ENCODE results near the gene PHACTR3.

The PHACTR3 gene

GRCh38 chr20:59583428-59584277 lies 20.7 kb upstream of the PHACTR3 start:
- no peak for DNase-seq (ENCODE audit: extremely low read depth, low read depth)
- H3K4me3 ChIP-seq (replicated peaks; ENCODE audit: low read depth, low read length) = no peak overlapping the region
- no peak for TF ChIP-seq CTCF (IDR thresholded peaks at IDR 0.05; ENCODE audit: low read depth, low read length, missing control alignments)

DNA sequence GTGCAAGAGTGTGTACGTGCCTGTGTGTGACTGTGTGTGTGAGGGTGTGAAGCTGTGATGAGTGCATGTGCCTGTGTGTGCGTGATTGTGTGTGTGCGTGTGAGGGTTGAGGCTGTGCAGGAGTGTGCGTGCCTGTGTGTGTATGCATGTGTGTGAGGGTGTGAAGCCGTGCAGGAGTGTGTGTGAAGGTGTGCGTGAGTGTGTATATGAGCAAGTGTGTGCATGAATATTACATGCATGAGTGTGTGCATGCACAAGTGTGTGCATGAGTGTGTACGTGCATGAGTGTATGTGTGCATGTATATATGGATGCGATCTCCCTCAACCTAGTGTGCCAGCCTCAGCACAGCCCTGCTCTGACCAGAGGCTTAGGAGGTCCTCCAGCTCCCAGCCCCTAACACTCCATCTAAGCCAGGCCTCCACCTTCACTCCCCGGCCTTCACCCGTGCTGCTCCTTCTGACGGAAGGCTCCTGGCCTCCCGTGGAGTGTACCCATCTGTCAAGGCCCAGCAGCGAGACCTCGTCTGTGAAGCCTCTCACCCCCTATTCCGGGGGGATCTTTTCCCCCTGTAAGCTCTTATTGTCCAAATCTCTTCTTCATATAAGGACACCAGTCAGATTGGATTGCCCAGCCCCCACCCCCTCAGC lies 19.9 kb upstream of the PHACTR3 start:
- no peak for TF ChIP-seq CTCF (IDR thresholded peaks at IDR 0.05; ENCODE audit: low read depth, low read length, missing control alignments)
- no peak overlapping the region for H3K4me3 ChIP-seq (replicated peaks; ENCODE audit: low read depth, low read length)
- no peak for DNase-seq (ENCODE audit: extremely low read depth, low read depth)

DNA sequence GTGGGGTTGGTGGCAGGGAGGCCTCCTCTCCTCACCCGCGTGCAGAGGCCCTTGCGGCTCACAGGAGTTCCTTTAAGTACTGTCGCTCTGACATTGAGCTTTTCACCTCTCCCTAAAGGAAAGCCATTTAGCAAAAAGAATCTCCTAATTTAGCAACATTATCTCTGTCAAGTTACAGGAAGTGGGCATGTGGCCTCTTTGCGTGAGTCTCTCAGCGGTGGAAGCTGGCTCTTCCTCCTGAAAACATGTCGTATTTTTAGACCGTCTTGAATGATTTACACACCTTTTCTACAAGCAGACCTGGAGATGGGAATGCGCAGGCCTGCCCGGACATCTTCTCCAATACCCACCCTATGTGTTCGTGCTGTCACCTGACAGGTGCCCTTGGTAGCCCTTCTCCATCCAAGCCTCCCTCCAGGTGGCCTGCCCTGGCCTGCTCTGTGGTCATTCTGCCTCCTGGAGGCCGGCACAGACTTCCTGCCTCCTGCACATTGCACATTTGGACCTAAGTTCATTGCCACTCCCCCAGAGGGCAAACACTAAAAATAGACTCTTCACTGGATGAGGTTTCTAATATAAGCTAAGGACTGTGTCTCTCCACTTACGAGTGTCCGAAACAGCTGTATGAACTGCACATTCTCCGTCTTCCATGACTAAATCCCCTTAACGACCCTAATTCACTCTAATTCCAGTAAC lies 18.5 kb upstream of the PHACTR3 start:
- no peak for DNase-seq (ENCODE audit: extremely low read depth, low read depth)
- no peak for TF ChIP-seq CTCF (IDR thresholded peaks at IDR 0.05; ENCODE audit: low read depth, low read length, missing control alignments)
- no peak overlapping the region for H3K4me3 ChIP-seq (replicated peaks; ENCODE audit: low read depth, low read length)

- no peak for TF ChIP-seq CTCF (IDR thresholded peaks at IDR 0.05; ENCODE audit: low read depth, low read length, missing control alignments)
- H3K4me3 ChIP-seq (replicated peaks; ENCODE audit: low read depth, low read length) = no peak overlapping the region
- no peak for DNase-seq (ENCODE audit: extremely low read depth, low read depth)
Measured at GRCh38 chr20:59586613-59587012, 17.7 kb upstream of the PHACTR3 start.

- no peak for DNase-seq (ENCODE audit: extremely low read depth, low read depth)
- no peak for TF ChIP-seq CTCF (IDR thresholded peaks at IDR 0.05; ENCODE audit: low read depth, low read length, missing control alignments)
- no peak overlapping the region for H3K4me3 ChIP-seq (replicated peaks; ENCODE audit: low read depth, low read length)
Measured at GRCh38 chr20:59587570-59587969, 16.8 kb upstream of the PHACTR3 start.

- TF ChIP-seq CTCF (IDR thresholded peaks at IDR 0.05; ENCODE audit: low read depth, low read length, missing control alignments) = no peak
- H3K4me3 ChIP-seq (replicated peaks; ENCODE audit: low read depth, low read length) = no peak overlapping the region
- DNase-seq (ENCODE audit: extremely low read depth, low read depth) = no peak
Measured at GRCh38 chr20:59588236-59588855, 16.0 kb upstream of the PHACTR3 start.

Data from HFF-Myc (cell line).